Measurements from ENCODE around the gene MAPRE2. TPM values are rescaled to one million over a fixed set of nuclear protein-coding genes. Genes with fewer than 3 reads are reported as not detected.
A peak's percentile ranks its signal among the peaks of the same experiment; 100 is the strongest.

The MAPRE2 gene
- total and polyA plus RNA-seq, 2 of the 13 experiments (the other 11 are each of a cell fraction or from before 2014, with no cell fraction given) = 34.5 to 67.9 TPM

DNA sequence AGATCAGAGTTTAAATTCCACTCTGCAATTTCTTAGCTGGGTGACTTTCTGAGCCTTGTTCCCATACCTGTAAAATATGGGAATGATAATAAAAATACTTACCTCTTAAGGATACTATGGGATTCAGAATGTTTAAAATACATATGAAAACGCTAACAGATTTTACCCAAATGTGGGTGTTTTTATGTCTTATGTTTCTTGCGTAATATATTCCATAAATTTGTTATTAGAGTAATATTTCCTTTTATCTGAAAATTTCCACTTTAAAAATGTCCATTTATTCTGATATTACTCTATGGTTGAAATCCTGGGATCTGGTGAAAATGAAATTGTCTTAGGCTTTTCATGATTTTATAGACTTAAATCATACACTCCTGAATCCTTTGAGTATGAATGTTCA, 45.5 kb downstream of the MAPRE2 start:
- H2AFZ ChIP-seq (ENCODE audit: low read length) = no peak overlapping the region
- no peak for FAIRE-seq
- DNase-seq (ENCODE audit: low spot score) = no peak
- peaks cover 13% of the 10 kb centered on the region for H3K79me2 ChIP-seq (ENCODE audit: insufficient read depth, low read length)
- ChIA-PET CTCF (ENCODE audit: low intra/inter-chr PET ratio, low total read pairs) (no interaction called here), POLR2A (no interaction called here)
- H3K27ac ChIP-seq (ENCODE audit: extremely low read length, insufficient read depth, low read length) = no peak overlapping the region
- H3K36me3 ChIP-seq (replicated peaks in 1 of 2; ENCODE audit: control insufficient read depth in 1 of 2, insufficient read depth in 2 of 2, low read length in 2 of 2) = 0 out of 5 replicates have a peak, but pooled peaks cover 0 to 1% of the 10 kb centered on the region in 2 experiments
- intact Hi-C loops (cut with micrococcal nuclease; ENCODE audit: unreplicated experiment) (no loop called here), in situ Hi-C loops (cut with HindIII; ENCODE audit: extremely low pct_ligation_motif_present, low pct_unique_long_range_greater_than_20kb) (no loop called here)
- no peaks in the 10 kb centered on the region for H4K20me1 ChIP-seq (ENCODE audit: insufficient read depth, low read length)
- BruUV-seq (replicated peaks) = no TSS peak
- H3K4me3 ChIP-seq (replicated peaks in 1 of 3; ENCODE audit: insufficient read depth in 1 of 3, low read depth in 2 of 3, low read length in 3 of 3) = no peak overlapping the region
- TF ChIP-seq ZBTB38 (CRISPR knock-in tag; IDR thresholded peaks at IDR 0.05) (no peak), FOXA1 (IDR thresholded peaks at IDR 0.05) (no peak), FOXA1 (CRISPR knock-in tag; IDR thresholded peaks at IDR 0.05) (no peak), ZNF652 (CRISPR knock-in tag; IDR thresholded peaks at IDR 0.05; ENCODE audit: borderline replicate concordance, low read depth) (no peak), CEBPB (IDR thresholded peaks at IDR 0.05; ENCODE audit: borderline replicate concordance, low read depth, low read length) (peak; percentile 53; the same call in 1 of the 2 replicates), JUNB (CRISPR knock-in tag; IDR thresholded peaks at IDR 0.05; ENCODE audit: borderline replicate concordance) (no peak), ZSCAN20 (CRISPR knock-in tag; IDR thresholded peaks at IDR 0.05; ENCODE audit: borderline replicate concordance) (no peak)
- TF ChIP-seq, protein P1, sequence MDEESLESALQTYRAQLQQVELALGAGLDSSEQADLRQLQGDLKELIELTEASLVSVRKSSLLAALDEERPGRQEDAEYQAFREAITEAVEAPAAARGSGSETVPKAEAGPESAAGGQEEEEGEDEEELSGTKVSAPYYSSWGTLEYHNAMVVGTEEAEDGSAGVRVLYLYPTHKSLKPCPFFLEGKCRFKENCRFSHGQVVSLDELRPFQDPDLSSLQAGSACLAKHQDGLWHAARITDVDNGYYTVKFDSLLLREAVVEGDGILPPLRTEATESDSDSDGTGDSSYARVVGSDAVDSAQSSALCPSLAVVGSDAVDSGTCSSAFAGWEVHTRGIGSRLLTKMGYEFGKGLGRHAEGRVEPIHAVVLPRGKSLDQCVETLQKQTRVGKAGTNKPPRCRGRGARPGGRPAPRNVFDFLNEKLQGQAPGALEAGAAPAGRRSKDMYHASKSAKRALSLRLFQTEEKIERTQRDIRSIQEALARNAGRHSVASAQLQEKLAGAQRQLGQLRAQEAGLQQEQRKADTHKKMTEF (CRISPR knock-in tag; IDR thresholded peaks at IDR 0.05) = no peak
- no peak overlapping the region for H3K4me2 ChIP-seq (ENCODE audit: low read depth, low read length)
- H3K27me3 ChIP-seq (ENCODE audit: control insufficient read depth in 1 of 2, insufficient read depth in 2 of 2, low read length in 2 of 2) = no peaks in the 10 kb centered on the region
- H3K9me3 ChIP-seq (ENCODE audit: low read length) = no peaks in the 10 kb centered on the region
- H3K9ac ChIP-seq (ENCODE audit: insufficient read depth, low read depth, low read length) = no peak overlapping the region
- no peak for ATAC-seq
- 95% methylated on average over 2 of the region's 2 CpGs for WGBS (ENCODE audit: low lambda C conversion rate)
- H3K4me1 ChIP-seq (ENCODE audit: insufficient read depth, low read length) = peaks cover 52% of the 10 kb centered on the region

DNA sequence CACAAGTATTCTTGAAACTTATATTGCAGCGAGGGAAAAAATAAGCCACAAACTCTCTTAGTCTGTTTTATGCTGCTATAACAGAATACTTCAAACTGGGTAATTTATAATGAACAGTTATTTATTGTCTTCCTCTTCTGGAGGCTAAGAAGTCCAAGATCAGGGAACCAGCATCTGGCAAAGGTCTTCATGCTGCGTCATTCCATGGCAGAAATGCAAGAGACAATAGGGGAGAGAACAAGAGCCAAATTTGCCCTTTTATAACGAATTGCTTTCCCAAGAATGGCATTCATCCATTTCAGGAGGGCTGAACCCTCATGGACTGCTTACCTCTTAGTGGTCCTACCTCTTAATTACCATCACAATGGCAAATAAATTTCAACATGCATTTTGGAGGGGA, 46.5 kb downstream of the MAPRE2 start:
- H4K20me1 ChIP-seq (ENCODE audit: insufficient read depth, low read length) = no peaks in the 10 kb centered on the region
- intact Hi-C loops (cut with micrococcal nuclease; ENCODE audit: unreplicated experiment) (no loop called here), in situ Hi-C loops (cut with HindIII; ENCODE audit: extremely low pct_ligation_motif_present, low pct_unique_long_range_greater_than_20kb) (no loop called here)
- ATAC-seq (no peak), DNase-seq (ENCODE audit: low spot score) (no peak), FAIRE-seq (no peak)
- no peaks in the 10 kb centered on the region for H3K27me3 ChIP-seq (ENCODE audit: control insufficient read depth in 1 of 2, insufficient read depth in 2 of 2, low read length in 2 of 2)
- 0 out of 5 replicates have a peak, but pooled peaks cover 0 to 1% of the 10 kb centered on the region in 2 experiments for H3K36me3 ChIP-seq (replicated peaks in 1 of 2; ENCODE audit: control insufficient read depth in 1 of 2, insufficient read depth in 2 of 2, low read length in 2 of 2)
- H3K9ac ChIP-seq (ENCODE audit: insufficient read depth, low read depth, low read length) = no peak overlapping the region
- no peak overlapping the region for H3K4me2 ChIP-seq (ENCODE audit: low read depth, low read length)
- H3K4me1 ChIP-seq (ENCODE audit: insufficient read depth, low read length) = peaks cover 46% of the 10 kb centered on the region
- BruUV-seq (replicated peaks) = no TSS peak
- no peaks in the 10 kb centered on the region for H3K9me3 ChIP-seq (ENCODE audit: low read length)
- no peak overlapping the region for H2AFZ ChIP-seq (ENCODE audit: low read length)
- ChIA-PET POLR2A (no interaction called here), CTCF (ENCODE audit: low intra/inter-chr PET ratio, low total read pairs) (no interaction called here)
- peaks cover 10% of the 10 kb centered on the region for H3K79me2 ChIP-seq (ENCODE audit: insufficient read depth, low read length)
- H3K4me3 ChIP-seq (replicated peaks in 1 of 3; ENCODE audit: insufficient read depth in 1 of 3, low read depth in 2 of 3, low read length in 3 of 3) = no peak overlapping the region
- 99% methylated on average over 3 of the region's 3 CpGs for WGBS (ENCODE audit: low lambda C conversion rate)
- no peak overlapping the region for H3K27ac ChIP-seq (ENCODE audit: extremely low read length, insufficient read depth, low read length)
- no peak for TF ChIP-seq ZNF3 (CRISPR knock-in tag; IDR thresholded peaks at IDR 0.05)
- no peak for TF ChIP-seq SNAI1 (CRISPR knock-in tag; IDR thresholded peaks at IDR 0.05; ENCODE audit: borderline replicate concordance)
- TF ChIP-seq, protein P2, sequence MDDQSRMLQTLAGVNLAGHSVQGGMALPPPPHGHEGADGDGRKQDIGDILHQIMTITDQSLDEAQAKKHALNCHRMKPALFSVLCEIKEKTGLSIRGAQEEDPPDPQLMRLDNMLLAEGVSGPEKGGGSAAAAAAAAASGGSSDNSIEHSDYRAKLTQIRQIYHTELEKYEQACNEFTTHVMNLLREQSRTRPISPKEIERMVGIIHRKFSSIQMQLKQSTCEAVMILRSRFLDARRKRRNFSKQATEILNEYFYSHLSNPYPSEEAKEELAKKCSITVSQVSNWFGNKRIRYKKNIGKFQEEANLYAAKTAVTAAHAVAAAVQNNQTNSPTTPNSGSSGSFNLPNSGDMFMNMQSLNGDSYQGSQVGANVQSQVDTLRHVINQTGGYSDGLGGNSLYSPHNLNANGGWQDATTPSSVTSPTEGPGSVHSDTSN (CRISPR knock-in tag; IDR thresholded peaks at IDR 0.05; ENCODE audit: borderline replicate concordance) = no peak
- no peak for TF ChIP-seq SP140L (CRISPR knock-in tag; IDR thresholded peaks at IDR 0.05; ENCODE audit: borderline replicate concordance)
- TF ChIP-seq ZNF251 (CRISPR knock-in tag; IDR thresholded peaks at IDR 0.05) = no peak

All from HepG2 (cell line).